GM19324 (cell line): Measurements from ENCODE around the gene COA7.

Source experiments
- ATAC-seq: cut with Tn5 transposase; IDR thresholded peaks from one replicate; pipeline ENCODE4 v1.9.1; 2021; ENCODE audit warnings: mild to moderate bottlenecking, moderate library complexity; ENCODE audit not compliant: unreplicated experiment, low FRiP score

The COA7 gene

GRCh38 chr1:52641307-52641706 lies 56.8 kb downstream of the COA7 start:
- no peak for ATAC-seq

GRCh38 chr1:52640697-52641096 lies 57.5 kb downstream of the COA7 start:
- no peak for ATAC-seq

- ATAC-seq: no peak
Measured at GRCh38 chr1:52637946-52638345, 60.2 kb downstream of the COA7 start.

GRCh38 chr1:52636721-52637695 lies 61.1 kb downstream of the COA7 start:
- peak; percentile 74 for ATAC-seq

- ATAC-seq: no peak
Measured at GRCh38 chr1:52635321-52636089, 62.6 kb downstream of the COA7 start.
